HCT116 (cell line): Measurements from ENCODE around the gene POU3F2.

ENCODE experiments used
- POLR2A ChIP-seq: IDR thresholded peaks from 2 replicates; pipeline ENCODE4 v1.7.0; 2011; ENCODE audit warnings: borderline replicate concordance; ENCODE audit not compliant: insufficient read depth, insufficient read length; ENCODE audit errors: extremely low read depth
- POLR2AphosphoS5 ChIP-seq: IDR thresholded peaks from 2 replicates; pipeline ENCODE4 v1.6.1; 2011; ENCODE audit warnings: mild to moderate bottlenecking, low read depth, low read length, moderate library complexity
- SIN3A ChIP-seq: IDR thresholded peaks from 2 replicates; pipeline ENCODE4 v1.6.1; 2012; ENCODE audit warnings: low read depth
- ZNF274 ChIP-seq: fragments of 200-500 bp; sonication (Bioruptor generic); IDR thresholded peaks from 2 replicates; pipeline ENCODE4 v1.6.1; 2014; ENCODE audit warnings: mild to moderate bottlenecking, low read depth, low read length, inconsistent platforms
- TF ChIP-seq, protein P1 (sequence below), 3 experiments: fragments of 200-600 bp in 1 of 3; sonication (generic) in 1 of 3; IDR thresholded peaks in 2 of 3; conservative IDR thresholded peaks in 1 of 3; 2 replicates each; pipeline ENCODE4 v1.5.1; 2012 to 2017; ENCODE audit warnings: low read depth in 2 of 3, low read length in 2 of 3, antibody characterized with exemption in 1 of 3, borderline replicate concordance in 1 of 3, control low read depth in 1 of 3, mild to moderate bottlenecking in 1 of 3, mixed read lengths in 1 of 3, mixed run types in 1 of 3, moderate library complexity in 1 of 3; ENCODE audit not compliant: insufficient read depth in 1 of 3
- TF ChIP-seq, protein P2 (sequence below): IDR thresholded peaks from 2 replicates; pipeline ENCODE4 v1.6.1; 2012

DNA sequence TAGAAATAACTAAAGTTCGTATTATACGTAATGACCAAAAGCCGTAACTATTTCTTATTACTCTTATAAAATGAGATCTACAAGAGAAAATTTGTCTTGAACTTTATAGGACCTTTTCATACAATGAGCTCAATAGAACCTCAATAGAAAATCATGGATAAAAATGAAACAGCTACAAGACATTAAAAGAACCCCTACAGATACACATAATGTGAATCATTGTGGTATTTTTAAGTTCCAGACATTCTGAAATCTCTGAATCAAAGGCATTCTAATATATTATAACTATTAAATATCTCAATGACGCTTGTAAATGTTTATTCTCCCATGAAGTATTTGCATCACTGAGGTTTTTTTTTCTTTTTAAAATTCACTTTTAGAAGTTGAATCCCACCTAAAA lies 22.2 kb upstream of the POU3F2 start:
- TF ChIP-seq, protein P1, sequence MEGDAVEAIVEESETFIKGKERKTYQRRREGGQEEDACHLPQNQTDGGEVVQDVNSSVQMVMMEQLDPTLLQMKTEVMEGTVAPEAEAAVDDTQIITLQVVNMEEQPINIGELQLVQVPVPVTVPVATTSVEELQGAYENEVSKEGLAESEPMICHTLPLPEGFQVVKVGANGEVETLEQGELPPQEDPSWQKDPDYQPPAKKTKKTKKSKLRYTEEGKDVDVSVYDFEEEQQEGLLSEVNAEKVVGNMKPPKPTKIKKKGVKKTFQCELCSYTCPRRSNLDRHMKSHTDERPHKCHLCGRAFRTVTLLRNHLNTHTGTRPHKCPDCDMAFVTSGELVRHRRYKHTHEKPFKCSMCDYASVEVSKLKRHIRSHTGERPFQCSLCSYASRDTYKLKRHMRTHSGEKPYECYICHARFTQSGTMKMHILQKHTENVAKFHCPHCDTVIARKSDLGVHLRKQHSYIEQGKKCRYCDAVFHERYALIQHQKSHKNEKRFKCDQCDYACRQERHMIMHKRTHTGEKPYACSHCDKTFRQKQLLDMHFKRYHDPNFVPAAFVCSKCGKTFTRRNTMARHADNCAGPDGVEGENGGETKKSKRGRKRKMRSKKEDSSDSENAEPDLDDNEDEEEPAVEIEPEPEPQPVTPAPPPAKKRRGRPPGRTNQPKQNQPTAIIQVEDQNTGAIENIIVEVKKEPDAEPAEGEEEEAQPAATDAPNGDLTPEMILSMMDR (IDR thresholded peaks at IDR 0.05 in 2 of 3, conservative IDR thresholded peaks at IDR 0.05 in 1 of 3; ENCODE audit: borderline replicate concordance in 1 of 3, insufficient read depth in 1 of 3, low read depth in 2 of 3, low read length in 2 of 3), result no peak
- TF ChIP-seq SIN3A, result no peak
- no peak for TF ChIP-seq ZNF274
- TF ChIP-seq, protein P2, sequence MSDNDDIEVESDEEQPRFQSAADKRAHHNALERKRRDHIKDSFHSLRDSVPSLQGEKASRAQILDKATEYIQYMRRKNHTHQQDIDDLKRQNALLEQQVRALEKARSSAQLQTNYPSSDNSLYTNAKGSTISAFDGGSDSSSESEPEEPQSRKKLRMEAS, result no peak
- no peak for TF ChIP-seq POLR2AphosphoS5
- no peak for TF ChIP-seq POLR2A
